Raji (cell line): ENCODE data around the gene DOCK4.

ENCODE experiments used
- POLR2A ChIP-seq: IDR thresholded peaks from 2 replicates; pipeline ENCODE4 v1.6.1; 2011; ENCODE audit warnings: low read depth, low read length, control low read depth; ENCODE audit not compliant: insufficient read depth

The DOCK4 gene

GRCh38 chr7:112056409-112056808 is 149.8 kb downstream of the DOCK4 start:
- no peak for TF ChIP-seq POLR2A

- no peak for TF ChIP-seq POLR2A
Observed at GRCh38 chr7:112053737-112054069, 152.5 kb downstream of the DOCK4 start.

- TF ChIP-seq POLR2A, result no peak
Observed at GRCh38 chr7:112052993-112053736, 153.0 kb downstream of the DOCK4 start.

GRCh38 chr7:112052498-112052897 is 153.7 kb downstream of the DOCK4 start:
- TF ChIP-seq POLR2A, result no peak

- no peak for TF ChIP-seq POLR2A
Observed at GRCh38 chr7:112050250-112050881, 155.8 kb downstream of the DOCK4 start.

GRCh38 chr7:112049555-112050249 is 156.5 kb downstream of the DOCK4 start:
- TF ChIP-seq POLR2A, result no peak

- TF ChIP-seq POLR2A, result no peak
Observed at GRCh38 chr7:112047421-112047820, 158.8 kb downstream of the DOCK4 start.

- no peak for TF ChIP-seq POLR2A
Observed at GRCh38 chr7:112045222-112045621, 161.0 kb downstream of the DOCK4 start.

- no peak for TF ChIP-seq POLR2A
Observed at GRCh38 chr7:112042631-112043030, 163.6 kb downstream of the DOCK4 start.

- TF ChIP-seq POLR2A, result no peak
Observed at GRCh38 chr7:112038353-112038752, 167.8 kb downstream of the DOCK4 start.

- TF ChIP-seq POLR2A, result no peak
Observed at GRCh38 chr7:112036071-112036470, 170.1 kb downstream of the DOCK4 start.

- no peak for TF ChIP-seq POLR2A
Observed at GRCh38 chr7:112031689-112032088, 174.5 kb downstream of the DOCK4 start.

- TF ChIP-seq POLR2A, result no peak
Observed at GRCh38 chr7:112025556-112025955, 180.6 kb downstream of the DOCK4 start.

- no peak for TF ChIP-seq POLR2A
Observed at GRCh38 chr7:112023786-112024185, 182.4 kb downstream of the DOCK4 start.

- TF ChIP-seq POLR2A, result no peak
Observed at GRCh38 chr7:112023282-112023681, 182.9 kb downstream of the DOCK4 start.

- no peak for TF ChIP-seq POLR2A
Observed at GRCh38 chr7:112022128-112022527, 184.1 kb downstream of the DOCK4 start.
